ENCODE measurements around the gene ZNF557.

GRCh38 chr19:7099597-7099921 lies 30.1 kb downstream of the ZNF557 start:
- TF ChIP-seq, protein P1, sequence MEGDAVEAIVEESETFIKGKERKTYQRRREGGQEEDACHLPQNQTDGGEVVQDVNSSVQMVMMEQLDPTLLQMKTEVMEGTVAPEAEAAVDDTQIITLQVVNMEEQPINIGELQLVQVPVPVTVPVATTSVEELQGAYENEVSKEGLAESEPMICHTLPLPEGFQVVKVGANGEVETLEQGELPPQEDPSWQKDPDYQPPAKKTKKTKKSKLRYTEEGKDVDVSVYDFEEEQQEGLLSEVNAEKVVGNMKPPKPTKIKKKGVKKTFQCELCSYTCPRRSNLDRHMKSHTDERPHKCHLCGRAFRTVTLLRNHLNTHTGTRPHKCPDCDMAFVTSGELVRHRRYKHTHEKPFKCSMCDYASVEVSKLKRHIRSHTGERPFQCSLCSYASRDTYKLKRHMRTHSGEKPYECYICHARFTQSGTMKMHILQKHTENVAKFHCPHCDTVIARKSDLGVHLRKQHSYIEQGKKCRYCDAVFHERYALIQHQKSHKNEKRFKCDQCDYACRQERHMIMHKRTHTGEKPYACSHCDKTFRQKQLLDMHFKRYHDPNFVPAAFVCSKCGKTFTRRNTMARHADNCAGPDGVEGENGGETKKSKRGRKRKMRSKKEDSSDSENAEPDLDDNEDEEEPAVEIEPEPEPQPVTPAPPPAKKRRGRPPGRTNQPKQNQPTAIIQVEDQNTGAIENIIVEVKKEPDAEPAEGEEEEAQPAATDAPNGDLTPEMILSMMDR (IDR thresholded peaks at IDR 0.05 in 2 of 3, conservative IDR thresholded peaks at IDR 0.05 in 1 of 3; ENCODE audit: borderline replicate concordance in 1 of 3, insufficient read depth in 1 of 3, low read depth in 2 of 3, low read length in 2 of 3), result no peak
- no peak for TF ChIP-seq SIN3A (IDR thresholded peaks at IDR 0.05; ENCODE audit: low read depth)
